8988T (cell line): Measurements from ENCODE around the gene CCT3.
A peak's percentile ranks its signal among the peaks of the same experiment; 100 is the strongest.

ENCODE experiments used
- DNase-seq: peaks from one replicate; pipeline ENCODE4 v3.0.0; 2011

Gene CCT3

GRCh38 chr1:156320560-156320959, 17.5 kb downstream of the CCT3 start:
- DNase-seq, result no peak

- DNase-seq, result no peak
Observed at GRCh38 chr1:156319664-156320063, 18.4 kb downstream of the CCT3 start.

- DNase-seq, result no peak
Observed at GRCh38 chr1:156316909-156317308, 21.2 kb downstream of the CCT3 start.

GRCh38 chr1:156310962-156311361, 27.1 kb downstream of the CCT3 start:
- no peak for DNase-seq

GRCh38 chr1:156308078-156308477, 30.0 kb downstream of the CCT3 start:
- no peak for DNase-seq

GRCh38 chr1:156305215-156305614, 32.9 kb downstream of the CCT3 start:
- DNase-seq, result no peak

- DNase-seq, result no peak
Observed at GRCh38 chr1:156303241-156303640, 34.9 kb downstream of the CCT3 start.

GRCh38 chr1:156298852-156299357, 39.2 kb downstream of the CCT3 start, which contains the start of gene VHLL:
TSS of gene VHLL (minus strand) at chr1:156299307. CDS start at chr1:156299189, 118 bp downstream.
- DNase-seq, result no peak

GRCh38 chr1:156295391-156295947, 42.6 kb downstream of the CCT3 start, which contains the start of gene GLMP:
TSS of gene GLMP (minus strand) at chr1:156295679. CDS start at chr1:156295645, 34 bp downstream.
- peak; percentile 44 for DNase-seq

- DNase-seq, result no peak
Observed at GRCh38 chr1:156293895-156294294, 44.2 kb downstream of the CCT3 start.

- DNase-seq, result no peak
Observed at GRCh38 chr1:156293098-156293434, 45.0 kb downstream of the CCT3 start.

- peak; percentile 86 for DNase-seq
Observed at GRCh38 chr1:156291226-156292061, 46.6 kb downstream of the CCT3 start.

- DNase-seq, result no peak
Observed at GRCh38 chr1:156289857-156290256, 48.2 kb downstream of the CCT3 start.

GRCh38 chr1:156286061-156286460, 52.0 kb downstream of the CCT3 start:
- no peak for DNase-seq

- no peak for DNase-seq
Observed at GRCh38 chr1:156285437-156285836, 52.7 kb downstream of the CCT3 start.

GRCh38 chr1:156284757-156285156, 53.3 kb downstream of the CCT3 start:
- no peak for DNase-seq

GRCh38 chr1:156284112-156284511, 54.0 kb downstream of the CCT3 start, which contains the start of gene TMEM79:
TSS of gene TMEM79 (plus strand) at chr1:156284325. CDS start at chr1:156285227, 902 bp downstream.
- DNase-seq, result no peak

GRCh38 chr1:156283521-156283920, 54.6 kb downstream of the CCT3 start:
- DNase-seq, result no peak

- DNase-seq, result peak; percentile 74
Observed at GRCh38 chr1:156282479-156283222, 55.4 kb downstream of the CCT3 start, which contains the start of gene SMG5. TSS of gene SMG5 (minus strand) at chr1:156282825. CDS start at chr1:156282680, 145 bp downstream.

GRCh38 chr1:156281693-156282478, 56.2 kb downstream of the CCT3 start:
- no peak for DNase-seq

GRCh38 chr1:156281281-156281680, 56.8 kb downstream of the CCT3 start:
- DNase-seq, result no peak

GRCh38 chr1:156279837-156280236, 58.3 kb downstream of the CCT3 start:
- no peak for DNase-seq
